ENCODE data around the gene SOD2. TPM values are rescaled to one million over a fixed set of nuclear protein-coding genes. Genes with fewer than 3 reads are reported as not detected.

Gene SOD2
- total RNA-seq, 1 experiment from 2014 or later, result 80.5 TPM

DNA sequence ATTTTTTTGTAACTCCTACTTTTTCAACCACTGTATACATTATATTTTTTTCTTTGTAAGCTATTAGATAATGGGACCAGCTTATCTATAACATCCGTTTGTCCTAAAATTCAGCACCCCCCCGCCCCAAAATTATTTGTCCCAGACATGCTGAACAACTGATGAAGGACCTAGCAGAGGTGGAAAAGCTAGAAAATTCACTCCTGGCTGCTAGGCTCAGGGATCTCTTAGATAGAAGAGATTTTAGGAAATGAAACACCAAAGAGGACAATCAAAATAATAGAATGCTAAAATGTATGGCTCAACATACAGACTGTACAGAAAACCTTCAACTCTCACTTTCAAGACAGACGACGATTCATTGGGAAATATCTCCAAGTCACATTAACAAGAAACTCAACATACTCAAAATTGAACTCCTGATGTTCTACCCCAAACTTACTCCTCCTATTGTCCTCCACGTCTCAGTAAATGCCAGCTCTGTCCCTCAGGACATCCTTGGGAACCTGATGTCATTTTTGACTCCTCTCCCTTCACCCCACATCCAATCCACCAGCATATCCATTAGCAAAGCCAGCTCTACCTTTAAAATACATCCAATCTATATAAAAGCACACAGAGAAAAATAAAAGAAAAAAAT is 4.7 kb downstream of the SOD2 start:
- Histone ChIP-seq H2AK5ac (ENCODE audit: insufficient read length, low read length) (no peak overlapping the region), H3K9ac (ENCODE audit: extremely low read depth, insufficient read length, low read length) (no peak overlapping the region), H3K56ac (ENCODE audit: insufficient read length, low read depth, low read length) (no peak overlapping the region), H4K8ac (replicated peaks; ENCODE audit: insufficient read length, low read depth, low read length) (no peak overlapping the region), H2AFZ (ENCODE audit: low read length) (no peak overlapping the region), H2BK12ac (ENCODE audit: insufficient read length, low read depth, low read length) (no peak overlapping the region), H3K4ac (ENCODE audit: low read depth, low read length) (no peak overlapping the region), H3K79me1 (ENCODE audit: insufficient read depth, low read depth, low read length, poor library complexity, severe bottlenecking) (no peaks in the 10 kb centered on the region), H4K5ac (ENCODE audit: insufficient read length, low read depth, low read length) (no peak overlapping the region), H2BK5ac (ENCODE audit: insufficient read length, low read length) (no peak overlapping the region), H3K23ac (ENCODE audit: insufficient read length, low read depth, low read length) (no peak overlapping the region), H3K27ac (ENCODE audit: insufficient read length, low read depth, low read length) (no peak overlapping the region), H3K9me3 (ENCODE audit: control insufficient read depth, low read depth, low read length) (no peaks in the 10 kb centered on the region), H3K79me2 (ENCODE audit: insufficient read depth, low read length) (no peaks in the 10 kb centered on the region; the same call in 1 of the 2 replicates), H4K20me1 (ENCODE audit: control insufficient read depth, insufficient read depth, insufficient read length) (no peaks in the 10 kb centered on the region), H4K91ac (ENCODE audit: insufficient read length, low read depth, low read length) (no peak overlapping the region), H2BK15ac (ENCODE audit: low read depth, low read length) (no peak overlapping the region), H2BK20ac (ENCODE audit: low read depth, low read length, poor library complexity, severe bottlenecking) (no peak overlapping the region), H3K23me2 (ENCODE audit: insufficient read length, low read depth, low read length, poor library complexity, severe bottlenecking) (peaks cover 6% of the 10 kb centered on the region), H2BK120ac (ENCODE audit: low read depth, low read length, poor library complexity, severe bottlenecking) (no peak overlapping the region), H3K4me2 (ENCODE audit: insufficient read depth, insufficient read length, low read length) (no peak overlapping the region), H3T11ph (ENCODE audit: low read length) (no peak overlapping the region), H3K27me3 (ENCODE audit: insufficient read depth, low read length) (no peaks in the 10 kb centered on the region), H3K4me1 (ENCODE audit: insufficient read depth, low read length) (no peaks in the 10 kb centered on the region), H3K14ac (ENCODE audit: insufficient read depth, low read length) (no peak overlapping the region), H3K18ac (ENCODE audit: insufficient read length, low read depth, low read length) (no peak overlapping the region)
- TF ChIP-seq, protein P1, sequence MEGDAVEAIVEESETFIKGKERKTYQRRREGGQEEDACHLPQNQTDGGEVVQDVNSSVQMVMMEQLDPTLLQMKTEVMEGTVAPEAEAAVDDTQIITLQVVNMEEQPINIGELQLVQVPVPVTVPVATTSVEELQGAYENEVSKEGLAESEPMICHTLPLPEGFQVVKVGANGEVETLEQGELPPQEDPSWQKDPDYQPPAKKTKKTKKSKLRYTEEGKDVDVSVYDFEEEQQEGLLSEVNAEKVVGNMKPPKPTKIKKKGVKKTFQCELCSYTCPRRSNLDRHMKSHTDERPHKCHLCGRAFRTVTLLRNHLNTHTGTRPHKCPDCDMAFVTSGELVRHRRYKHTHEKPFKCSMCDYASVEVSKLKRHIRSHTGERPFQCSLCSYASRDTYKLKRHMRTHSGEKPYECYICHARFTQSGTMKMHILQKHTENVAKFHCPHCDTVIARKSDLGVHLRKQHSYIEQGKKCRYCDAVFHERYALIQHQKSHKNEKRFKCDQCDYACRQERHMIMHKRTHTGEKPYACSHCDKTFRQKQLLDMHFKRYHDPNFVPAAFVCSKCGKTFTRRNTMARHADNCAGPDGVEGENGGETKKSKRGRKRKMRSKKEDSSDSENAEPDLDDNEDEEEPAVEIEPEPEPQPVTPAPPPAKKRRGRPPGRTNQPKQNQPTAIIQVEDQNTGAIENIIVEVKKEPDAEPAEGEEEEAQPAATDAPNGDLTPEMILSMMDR (conservative IDR thresholded peaks at IDR 0.05), result no peak
- Mint-ChIP-seq H3K4me3 (no peak overlapping the region), H3K9me3 (no peaks in the 10 kb centered on the region), H3K4me1 (peaks cover 14 to 15% of the 10 kb centered on the region in 2 experiments), H3K36me3 (ENCODE audit: insufficient read depth in 1 of 3, low read depth in 3 of 3) (peaks cover 29 to 61% (median 58%) of the 10 kb centered on the region in 3 experiments), H3K27ac (no peak overlapping the region), H3K27me3 (ENCODE audit: low read depth) (no peaks in the 10 kb centered on the region)
- no CpG with 5 or more reads among the region's 5 CpGs for WGBS (ENCODE audit: extremely low coverage, insufficient read length, low lambda C conversion rate)
- no peak for DNase-seq

Data from H9 (cell line).